K562 (cell line): ENCODE measurements around the gene CALCOCO2. TPM values are rescaled to one million over a fixed set of nuclear protein-coding genes. Genes with fewer than 3 reads are reported as not detected.

Source experiments
- ATAC-seq: fragments of 200-7000 bp; cut with Tn5 transposase; 3 replicates; pipeline ENCODE4 v1.9.1; 2020; ENCODE audit warnings: moderate library complexity
- BruUV-seq: library from RNA; stranded (reverse); fragments of 400-500 nt; replicated peaks from 2 replicates; lab custom pipeline; 2021; lab: Mats Ljungman, UMichigan
- CTCF ChIA-PET: fragments of 300-600 bp; formaldehyde crosslinking; extraction: SDS; loops from one replicate; lab custom pipeline; 2021; ENCODE audit warnings: low intra/inter-chr PET ratio; lab: Yijun Ruan, JAX
- POLR2A ChIA-PET: fragments of 300-600, 350-650 bp; sonication (Branson Sonifier 250); formaldehyde crosslinking; extraction: SDS; loops from one replicate; lab custom pipeline; 2021; ENCODE audit warnings: antibody characterized with exemption, inconsistent platforms; lab: Yijun Ruan, JAX
- DNase-seq, 4 experiments: peaks; one replicate each; pipeline versions ENCODE4 v3.0.0 to v3.0.0-alpha.2; 2011 to 2018; ENCODE audit warnings: low spot score in 3 of 4, mixed read lengths in 3 of 4; ENCODE audit errors: extremely low read depth in 1 of 4
- FAIRE-seq: peaks from 2 replicates; lab custom pipeline; 2011; peaks lifted over from hg19 to GRCh38; lab: Jason Lieb, UNC
- H2AFZ ChIP-seq: 2 replicates; pipeline ENCODE4 v1.6.0; 2011; ENCODE audit warnings: low read depth, low read length, control low read depth, inconsistent platforms
- H3K27ac ChIP-seq: fragments of 200-600 bp; 3 replicates; pipeline ENCODE4 v1.8.0; 2011; ENCODE audit warnings: low read depth, mild to moderate bottlenecking, control low read depth, inconsistent platforms, low read length, moderate library complexity, mixed read lengths; ENCODE audit errors: extremely low read depth
- H3K27me3 ChIP-seq, 2 experiments: fragments of 300-600 bp in 1 of 2; 2 replicates in 1 of 2; 3 replicates in 1 of 2; pipeline versions ENCODE4 v1.6.0 to v1.8.0; 2011; ENCODE audit warnings: inconsistent platforms in 2 of 2, low read length in 2 of 2, mild to moderate bottlenecking in 1 of 2, mixed read lengths in 1 of 2, moderate library complexity in 1 of 2; ENCODE audit not compliant: control insufficient read depth in 2 of 2, insufficient read depth in 2 of 2
- H3K36me3 ChIP-seq: fragments of 300-600 bp; 3 replicates; pipeline ENCODE4 v1.8.0; 2011; ENCODE audit warnings: mild to moderate bottlenecking, low read length, inconsistent platforms; ENCODE audit not compliant: control insufficient read depth, insufficient read depth
- H3K4me1 ChIP-seq, 2 experiments: fragments of 200-600 bp in 1 of 2; replicated peaks in 1 of 2; 2 replicates in 1 of 2; 3 replicates in 1 of 2; pipeline versions ENCODE4 v1.5.1 to v1.8.0; 2011; ENCODE audit warnings: inconsistent platforms in 2 of 2, low read length in 2 of 2, mild to moderate bottlenecking in 1 of 2, mixed read lengths in 1 of 2, moderate library complexity in 1 of 2; ENCODE audit not compliant: control insufficient read depth in 2 of 2, insufficient read depth in 2 of 2
- H3K4me2 ChIP-seq: 2 replicates; pipeline ENCODE4 v1.6.1; 2011; ENCODE audit warnings: low read length, control low read depth, inconsistent platforms, mixed read lengths; ENCODE audit not compliant: insufficient read depth
- H3K4me3 ChIP-seq: fragments of 200-600 bp; sonication (generic), shearing (Covaris generic); 2 replicates; pipeline ENCODE4 v1.5.1; 2016; ENCODE audit warnings: control low read depth, inconsistent platforms
- H3K79me2 ChIP-seq: fragments of 200-600 bp; 3 replicates; pipeline ENCODE4 v1.8.0; 2011; ENCODE audit warnings: low read length, inconsistent platforms; ENCODE audit not compliant: control insufficient read depth, insufficient read depth
- H3K9ac ChIP-seq, 2 experiments: 2 replicates each; pipeline versions ENCODE4 v1.6.0 to v1.6.1; 2011; ENCODE audit warnings: low read depth in 2 of 2, low read length in 2 of 2, control low read depth in 1 of 2, inconsistent platforms in 1 of 2, mild to moderate bottlenecking in 1 of 2, mixed read lengths in 1 of 2; ENCODE audit not compliant: insufficient read depth in 1 of 2
- H3K9me1 ChIP-seq: one replicate; pipeline ENCODE4 v1.6.0; 2011; ENCODE audit warnings: inconsistent platforms, mild to moderate bottlenecking, low read length, moderate library complexity; ENCODE audit not compliant: control insufficient read depth, insufficient read depth
- H3K9me3 ChIP-seq: replicated peaks from 2 replicates; pipeline ENCODE4 v1.5.1; 2011; ENCODE audit warnings: low read depth, low read length, inconsistent platforms; ENCODE audit not compliant: control insufficient read depth, insufficient read depth
- H4K20me1 ChIP-seq: replicated peaks from 2 replicates; pipeline ENCODE4 v1.6.1; 2011; ENCODE audit warnings: low read length, inconsistent platforms, mixed read lengths; ENCODE audit not compliant: control insufficient read depth, insufficient read depth
- CLOCK ChIP-seq: fragments of 250-450 bp; sonication (Bioruptor Pico); IDR thresholded peaks from 2 replicates; pipeline ENCODE4 v1.4.0; 2020; ENCODE audit warnings: mild to moderate bottlenecking, moderate library complexity, borderline replicate concordance
- FOS ChIP-seq: IDR thresholded peaks from 3 replicates; pipeline ENCODE4 v1.6.1; 2011; ENCODE audit not compliant: insufficient read length; ENCODE audit errors: extremely low read depth
- HMG20B ChIP-seq: fragments of 250-450 bp; sonication (Bioruptor Pico); IDR thresholded peaks from 2 replicates; pipeline ENCODE4 v1.5.0; 2021; ENCODE audit warnings: mild to moderate bottlenecking
- MAFG ChIP-seq: fragments of 450-650 bp; conservative IDR thresholded peaks from 2 replicates; pipeline ENCODE4 v1.6.1; 2016; ENCODE audit warnings: missing genetic modification characterization, missing compliant biosample characterization
- NFE2 ChIP-seq: IDR thresholded peaks from 2 replicates; pipeline ENCODE4 v1.6.1; 2014; ENCODE audit warnings: antibody characterized with exemption, low read depth
- NFE2L1 ChIP-seq: fragments of 450-650 bp; IDR thresholded peaks from 2 replicates; pipeline ENCODE4 v1.6.1; 2016; ENCODE audit warnings: missing genetic modification characterization, low read depth, mild to moderate bottlenecking, missing compliant biosample characterization, moderate library complexity, borderline replicate concordance
- ZNF133 ChIP-seq: fragments of 250-450 bp; sonication (Bioruptor Pico); IDR thresholded peaks from 2 replicates; pipeline ENCODE4 v1.4.0; 2020; ENCODE audit warnings: mild to moderate bottlenecking
- ZNF282 ChIP-seq: sonication (generic); formaldehyde crosslinking; IDR thresholded peaks from 2 replicates; pipeline ENCODE4 v1.8.1; 2023; ENCODE audit warnings: missing genetic modification reagents
- ZNF316 ChIP-seq: fragments of 450-650 bp; IDR thresholded peaks from 2 replicates; pipeline ENCODE4 v1.6.1; 2016
- ZNF79 ChIP-seq: fragments of 250-450 bp; sonication (Bioruptor Pico); IDR thresholded peaks from 2 replicates; pipeline ENCODE4 v1.4.0; 2020; ENCODE audit warnings: low read depth, mild to moderate bottlenecking, moderate library complexity
- WGBS: fragments of 100-300 bp; shearing (Covaris generic); methylation state at CpG from one replicate; pipeline ENCODE4 v1.1.6; 2016; ENCODE audit warnings: low coverage, mixed read lengths; ENCODE audit not compliant: insufficient coverage; ENCODE audit errors: missing lambda C conversion rate; 5-methylcytosine and 5-hydroxymethylcytosine counted together
- in situ Hi-C: fragments of 300-500 bp; cut with MboI; formaldehyde crosslinking; loops from 4 replicates; pipeline ENCODE4 v1.15.0; 2018; ENCODE audit warnings: inconsistent platforms, mixed read lengths
- intact Hi-C: fragments of 100-400 bp; cut with micrococcal nuclease; formaldehyde crosslinking; loops from 2 replicates; pipeline ENCODE4 v1.14.2; 2022
- polyA plus RNA-seq, 8 experiments: library from polyadenylated mRNA; depleted of rRNA in 4 of 8; stranded (reverse) in 5 of 8; unstranded in 3 of 8; fragments of >200 nt; fragmentation: Nextera tagmentation in 2 of 8; fragmentation: Illumina TruSeq in 1 of 8; extraction: Ambion mirVana in 2 of 8; extraction: Trizol in 1 of 8; gene quantifications; 2 replicates each; pipeline versions ENCODE4 v1.2.1 to v1.2.3, GENCODE V29; 2011 to 2014; ENCODE audit warnings: inconsistent platforms in 1 of 8, missing spikeins in 1 of 8
- total RNA-seq, 7 experiments: library from RNA; depleted of rRNA in 6 of 7; stranded (reverse); fragments of >200 nt in 6 of 7; fragmentation: Illumina TruSeq in 2 of 7; extraction: Trizol in 2 of 7; gene quantifications; 2 replicates each; pipeline versions ENCODE4 v1.2.1 to v1.2.3, GENCODE V29; 2011 to 2021; ENCODE audit warnings: low replicate concordance in 1 of 7

CALCOCO2 gene
- total and polyA plus RNA-seq, 9 of the 15 experiments (the other 6 are each of a cell fraction or from before 2014, with no cell fraction given): 24.1 to 87.3 (median 67.5) TPM

DNA sequence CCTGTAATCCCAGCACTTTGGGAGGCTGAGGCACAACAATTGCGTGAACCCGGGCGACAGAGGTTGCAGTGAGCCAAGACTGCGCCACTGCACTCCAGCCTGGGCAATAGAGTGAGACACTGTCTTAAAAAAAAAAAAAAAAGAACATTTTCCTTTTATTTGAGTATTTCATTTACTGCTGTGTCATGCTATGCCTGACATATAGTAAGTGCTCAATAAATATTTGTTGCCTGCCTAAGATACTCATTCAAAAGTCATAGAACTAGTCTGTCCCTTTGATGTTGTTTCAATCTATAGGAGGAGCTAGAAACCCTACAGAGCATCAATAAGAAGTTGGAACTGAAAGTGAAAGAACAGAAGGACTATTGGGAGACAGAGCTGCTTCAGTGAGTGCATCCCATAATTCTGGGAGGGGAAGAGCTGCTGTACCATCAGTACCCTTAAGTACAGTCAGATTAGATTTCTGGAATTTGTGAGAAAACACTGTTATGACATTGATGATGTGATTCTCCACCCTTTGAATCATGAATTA lies 20.0 kb downstream of the CALCOCO2 start:
- no peaks in the 10 kb centered on the region for H4K20me1 ChIP-seq
- no peak for FAIRE-seq
- WGBS: 95% methylated on average over 4 of the region's 4 CpGs
- H3K36me3 ChIP-seq: peaks cover 57% of the 10 kb centered on the region; the same call in 2 of the 3 replicates
- DNase-seq: no peak
- H2AFZ ChIP-seq: no peak overlapping the region
- H3K27ac ChIP-seq: no peak overlapping the region
- ChIA-PET CTCF (no interaction called here), POLR2A (interaction anchor here (0.6 to 2.9 kb wide), 7 partner anchors 8 to 230 kb away, joined by 3 to 15 read pairs (median 8); no protein-coding TSS in a partner anchor)
- H3K9me1 ChIP-seq: no peaks in the 10 kb centered on the region
- H3K27me3 ChIP-seq: no peaks in the 10 kb centered on the region
- no peak overlapping the region for H3K4me3 ChIP-seq
- in situ Hi-C loops: no loop called here
- no peak overlapping the region for H3K9ac ChIP-seq
- no peak for TF ChIP-seq ZNF282 (CRISPR knock-in tag)
- TF ChIP-seq ZNF133 (CRISPR knock-in tag): no peak
- TF ChIP-seq ZNF316: peak; percentile 35; the same call in 1 of the 2 replicates
- no peak for TF ChIP-seq CLOCK (CRISPR knock-in tag)
- peak; percentile 32; the same call in 1 of the 2 replicates for TF ChIP-seq NFE2
- no peak for TF ChIP-seq HMG20B (CRISPR knock-in tag)
- peak; percentile 49 for TF ChIP-seq MAFG (tag)
- TF ChIP-seq ZNF79 (CRISPR knock-in tag): no peak
- no peak for TF ChIP-seq FOS
- peak; percentile 29; the same call in 1 of the 2 replicates for TF ChIP-seq NFE2L1 (tag)
- H3K4me2 ChIP-seq: no peak overlapping the region
- H3K4me1 ChIP-seq: peaks cover 0 to 10% of the 10 kb centered on the region in 2 experiments; a peak in 1 of 5 replicates
- ATAC-seq: no peak
- H3K79me2 ChIP-seq: no peaks in the 10 kb centered on the region
- BruUV-seq: no TSS peak
- no peaks in the 10 kb centered on the region for H3K9me3 ChIP-seq
- intact Hi-C loops: no loop called here
